K562 (cell line): ENCODE results near the gene UBXN1. TPM values are rescaled to one million over a fixed set of nuclear protein-coding genes. Genes with fewer than 3 reads are reported as not detected.

Experiments
- GATA2 ChIP-seq: sonication (generic); formaldehyde crosslinking; IDR thresholded peaks from 2 replicates; pipeline ENCODE4 v1.4.0; 2020; ENCODE audit warnings: mild to moderate bottlenecking, missing genetic modification reagents
- MTA3 ChIP-seq: fragments of 450-650 bp; formaldehyde crosslinking; IDR thresholded peaks from 2 replicates; pipeline ENCODE4 v1.6.1; 2017; ENCODE audit warnings: mild to moderate bottlenecking, borderline replicate concordance
- NCOA2 ChIP-seq, 2 experiments: fragments of 450-650 bp; IDR thresholded peaks; 2 replicates each; pipeline ENCODE4 v1.6.1; 2018; ENCODE audit warnings: mild to moderate bottlenecking in 2 of 2, moderate library complexity in 1 of 2; ENCODE audit not compliant: partially characterized antibody in 2 of 2
- POLR2AphosphoS5 ChIP-seq: IDR thresholded peaks from 2 replicates; pipeline ENCODE4 v1.6.1; 2011; ENCODE audit warnings: mild to moderate bottlenecking, low read depth, low read length, moderate library complexity; ENCODE audit not compliant: control insufficient read depth, insufficient read depth
- PRPF4 ChIP-seq: fragments of 200-400 bp; formaldehyde crosslinking; IDR thresholded peaks from one replicate; pipeline ENCODE4 v1.6.1; 2017; ENCODE audit warnings: low read length, low read depth, mild to moderate bottlenecking; ENCODE audit not compliant: insufficient read depth, poor library complexity, severe bottlenecking
- PURB ChIP-seq: sonication (generic); formaldehyde crosslinking; IDR thresholded peaks from 2 replicates; pipeline ENCODE4 v1.9.0; 2021; ENCODE audit warnings: low read depth, mild to moderate bottlenecking, missing genetic modification reagents
- SETDB1 ChIP-seq: IDR thresholded peaks from one replicate; pipeline ENCODE4 v1.6.1; 2012; ENCODE audit warnings: low read length, control low read depth, inconsistent platforms
- TAF9B ChIP-seq: fragments of 450-650 bp; IDR thresholded peaks from 2 replicates; pipeline ENCODE4 v1.6.1; 2018; ENCODE audit warnings: mild to moderate bottlenecking; ENCODE audit not compliant: partially characterized antibody
- ZNF316 ChIP-seq: fragments of 450-650 bp; IDR thresholded peaks from 2 replicates; pipeline ENCODE4 v1.6.1; 2016
- ZNF436 ChIP-seq: fragments of 250-450, 450-650 bp; sonication (Bioruptor Pico); formaldehyde crosslinking; IDR thresholded peaks from 2 replicates; pipeline ENCODE4 v1.7.0; 2020; ENCODE audit warnings: mild to moderate bottlenecking
- ZNF444 ChIP-seq: fragments of 250-450 bp; sonication (Bioruptor Pico); IDR thresholded peaks from 2 replicates; pipeline ENCODE4 v1.4.0; 2020; ENCODE audit warnings: mild to moderate bottlenecking, moderate library complexity
- polyA plus RNA-seq, 8 experiments: library from polyadenylated mRNA; depleted of rRNA in 4 of 8; stranded (reverse) in 5 of 8; unstranded in 3 of 8; fragments of >200 nt; fragmentation: Nextera tagmentation in 2 of 8; fragmentation: Illumina TruSeq in 1 of 8; extraction: Ambion mirVana in 2 of 8; extraction: Trizol in 1 of 8; gene quantifications; 2 replicates each; pipeline versions ENCODE4 v1.2.1 to v1.2.3, GENCODE V29; 2011 to 2014; ENCODE audit warnings: inconsistent platforms in 1 of 8, missing spikeins in 1 of 8
- total RNA-seq, 7 experiments: library from RNA; depleted of rRNA in 6 of 7; stranded (reverse); fragments of >200 nt in 6 of 7; fragmentation: Illumina TruSeq in 2 of 7; extraction: Trizol in 2 of 7; gene quantifications; 2 replicates each; pipeline versions ENCODE4 v1.2.1 to v1.2.3, GENCODE V29; 2011 to 2021; ENCODE audit warnings: low replicate concordance in 1 of 7
- TF ChIP-seq, protein P1 (sequence below): sonication (generic); formaldehyde crosslinking; IDR thresholded peaks from 2 replicates; pipeline ENCODE4 v1.8.1; 2023; ENCODE audit warnings: missing genetic modification reagents, mild to moderate bottlenecking, borderline replicate concordance
- TF ChIP-seq, protein P2 (sequence below): fragments of 450-650 bp; formaldehyde crosslinking; conservative IDR thresholded peaks from 2 replicates; pipeline ENCODE4 v1.4.0; 2022; ENCODE audit warnings: mild to moderate bottlenecking, missing genetic modification characterization
- TF ChIP-seq, protein P3 (sequence below), 3 experiments: fragments of 200-800 bp in 1 of 3; fragments of 250-450 bp in 1 of 3; fragments of 450-650 bp in 1 of 3; sonication (Bioruptor Pico) in 1 of 3; sonication (Bioruptor generic) in 1 of 3; formaldehyde crosslinking in 1 of 3; IDR thresholded peaks; 2 replicates each; pipeline versions ENCODE4 v1.6.1 to v1.8.0; 2016 to 2022; ENCODE audit warnings: mild to moderate bottlenecking in 2 of 3, missing genetic modification characterization in 2 of 3, missing compliant biosample characterization in 1 of 3, moderate library complexity in 1 of 3
- TF ChIP-seq, protein P4 (sequence below): fragments of 450-650 bp; formaldehyde crosslinking; IDR thresholded peaks from 2 replicates; pipeline ENCODE4 v1.4.0; 2020; ENCODE audit warnings: mild to moderate bottlenecking, mixed read lengths

The UBXN1 gene
- total and polyA plus RNA-seq, 9 of the 15 experiments (the other 6 are each of a cell fraction or from before 2014, with no cell fraction given), result 4.8 to 263 (median 99.7) TPM

DNA sequence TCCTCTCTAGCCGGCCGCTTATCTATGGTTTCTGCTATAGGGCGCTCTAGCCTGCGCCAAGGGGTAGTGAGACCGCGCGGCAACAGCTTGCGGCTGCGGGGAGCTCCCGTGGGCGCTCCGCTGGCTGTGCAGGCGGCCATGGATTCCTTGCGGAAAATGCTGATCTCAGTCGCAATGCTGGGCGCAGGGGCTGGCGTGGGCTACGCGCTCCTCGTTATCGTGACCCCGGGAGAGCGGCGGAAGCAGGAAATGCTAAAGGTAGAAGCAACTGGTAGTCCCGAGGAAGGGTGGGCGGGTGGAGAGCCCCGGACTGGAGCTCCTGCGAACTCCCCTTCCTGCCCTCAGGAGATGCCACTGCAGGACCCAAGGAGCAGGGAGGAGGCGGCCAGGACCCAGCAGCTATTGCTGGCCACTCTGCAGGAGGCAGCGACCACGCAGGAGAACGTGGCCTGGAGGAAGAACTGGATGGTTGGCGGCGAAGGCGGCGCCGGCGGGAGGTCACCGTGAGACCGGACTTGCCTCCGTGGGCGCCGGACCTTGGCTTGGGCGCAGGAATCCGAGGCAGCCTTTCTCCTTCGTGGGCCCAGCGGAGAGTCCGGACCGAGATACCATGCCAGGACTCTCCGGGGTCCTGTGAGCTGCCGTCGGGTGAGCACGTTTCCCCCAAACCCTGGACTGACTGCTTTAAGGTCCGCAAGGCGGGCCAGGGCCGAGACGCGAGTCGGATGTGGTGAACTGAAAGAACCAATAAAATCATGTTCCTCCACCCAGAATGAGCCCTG lies 7.1 kb downstream of the UBXN1 start, which contains the start of the genes LBHD1 and UQCC3 (continued):
- TF ChIP-seq, protein P1, sequence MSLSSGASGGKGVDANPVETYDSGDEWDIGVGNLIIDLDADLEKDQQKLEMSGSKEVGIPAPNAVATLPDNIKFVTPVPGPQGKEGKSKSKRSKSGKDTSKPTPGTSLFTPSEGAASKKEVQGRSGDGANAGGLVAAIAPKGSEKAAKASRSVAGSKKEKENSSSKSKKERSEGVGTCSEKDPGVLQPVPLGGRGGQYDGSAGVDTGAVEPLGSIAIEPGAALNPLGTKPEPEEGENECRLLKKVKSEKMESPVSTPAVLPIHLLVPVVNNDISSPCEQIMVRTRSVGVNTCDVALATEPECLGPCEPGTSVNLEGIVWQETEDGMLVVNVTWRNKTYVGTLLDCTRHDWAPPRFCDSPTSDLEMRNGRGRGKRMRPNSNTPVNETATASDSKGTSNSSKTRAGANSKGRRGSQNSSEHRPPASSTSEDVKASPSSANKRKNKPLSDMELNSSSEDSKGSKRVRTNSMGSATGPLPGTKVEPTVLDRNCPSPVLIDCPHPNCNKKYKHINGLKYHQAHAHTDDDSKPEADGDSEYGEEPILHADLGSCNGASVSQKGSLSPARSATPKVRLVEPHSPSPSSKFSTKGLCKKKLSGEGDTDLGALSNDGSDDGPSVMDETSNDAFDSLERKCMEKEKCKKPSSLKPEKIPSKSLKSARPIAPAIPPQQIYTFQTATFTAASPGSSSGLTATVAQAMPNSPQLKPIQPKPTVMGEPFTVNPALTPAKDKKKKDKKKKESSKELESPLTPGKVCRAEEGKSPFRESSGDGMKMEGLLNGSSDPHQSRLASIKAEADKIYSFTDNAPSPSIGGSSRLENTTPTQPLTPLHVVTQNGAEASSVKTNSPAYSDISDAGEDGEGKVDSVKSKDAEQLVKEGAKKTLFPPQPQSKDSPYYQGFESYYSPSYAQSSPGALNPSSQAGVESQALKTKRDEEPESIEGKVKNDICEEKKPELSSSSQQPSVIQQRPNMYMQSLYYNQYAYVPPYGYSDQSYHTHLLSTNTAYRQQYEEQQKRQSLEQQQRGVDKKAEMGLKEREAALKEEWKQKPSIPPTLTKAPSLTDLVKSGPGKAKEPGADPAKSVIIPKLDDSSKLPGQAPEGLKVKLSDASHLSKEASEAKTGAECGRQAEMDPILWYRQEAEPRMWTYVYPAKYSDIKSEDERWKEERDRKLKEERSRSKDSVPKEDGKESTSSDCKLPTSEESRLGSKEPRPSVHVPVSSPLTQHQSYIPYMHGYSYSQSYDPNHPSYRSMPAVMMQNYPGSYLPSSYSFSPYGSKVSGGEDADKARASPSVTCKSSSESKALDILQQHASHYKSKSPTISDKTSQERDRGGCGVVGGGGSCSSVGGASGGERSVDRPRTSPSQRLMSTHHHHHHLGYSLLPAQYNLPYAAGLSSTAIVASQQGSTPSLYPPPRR (CRISPR knock-in tag), result no peak
- TF ChIP-seq ZNF316 (0 out of 2 replicates have a peak, but pooled peaks have one; percentile 42), ZNF436 (CRISPR knock-in tag) (no peak), GATA2 (CRISPR knock-in tag) (no peak), POLR2AphosphoS5 (peak; percentile 79), PRPF4 (no peak), PURB (CRISPR knock-in tag) (no peak), ZNF444 (CRISPR knock-in tag) (no peak), NCOA2 (IDR thresholded peaks at IDR 0.05; ENCODE audit: partially characterized antibody in 2 of 2) (no peak), MTA3 (peak; percentile 88), TAF9B (peak; percentile 83), SETDB1 (no peak)
- TF ChIP-seq, protein P2, sequence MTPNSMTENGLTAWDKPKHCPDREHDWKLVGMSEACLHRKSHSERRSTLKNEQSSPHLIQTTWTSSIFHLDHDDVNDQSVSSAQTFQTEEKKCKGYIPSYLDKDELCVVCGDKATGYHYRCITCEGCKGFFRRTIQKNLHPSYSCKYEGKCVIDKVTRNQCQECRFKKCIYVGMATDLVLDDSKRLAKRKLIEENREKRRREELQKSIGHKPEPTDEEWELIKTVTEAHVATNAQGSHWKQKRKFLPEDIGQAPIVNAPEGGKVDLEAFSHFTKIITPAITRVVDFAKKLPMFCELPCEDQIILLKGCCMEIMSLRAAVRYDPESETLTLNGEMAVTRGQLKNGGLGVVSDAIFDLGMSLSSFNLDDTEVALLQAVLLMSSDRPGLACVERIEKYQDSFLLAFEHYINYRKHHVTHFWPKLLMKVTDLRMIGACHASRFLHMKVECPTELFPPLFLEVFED (CRISPR knock-in tag), result no peak
- TF ChIP-seq, protein P3, sequence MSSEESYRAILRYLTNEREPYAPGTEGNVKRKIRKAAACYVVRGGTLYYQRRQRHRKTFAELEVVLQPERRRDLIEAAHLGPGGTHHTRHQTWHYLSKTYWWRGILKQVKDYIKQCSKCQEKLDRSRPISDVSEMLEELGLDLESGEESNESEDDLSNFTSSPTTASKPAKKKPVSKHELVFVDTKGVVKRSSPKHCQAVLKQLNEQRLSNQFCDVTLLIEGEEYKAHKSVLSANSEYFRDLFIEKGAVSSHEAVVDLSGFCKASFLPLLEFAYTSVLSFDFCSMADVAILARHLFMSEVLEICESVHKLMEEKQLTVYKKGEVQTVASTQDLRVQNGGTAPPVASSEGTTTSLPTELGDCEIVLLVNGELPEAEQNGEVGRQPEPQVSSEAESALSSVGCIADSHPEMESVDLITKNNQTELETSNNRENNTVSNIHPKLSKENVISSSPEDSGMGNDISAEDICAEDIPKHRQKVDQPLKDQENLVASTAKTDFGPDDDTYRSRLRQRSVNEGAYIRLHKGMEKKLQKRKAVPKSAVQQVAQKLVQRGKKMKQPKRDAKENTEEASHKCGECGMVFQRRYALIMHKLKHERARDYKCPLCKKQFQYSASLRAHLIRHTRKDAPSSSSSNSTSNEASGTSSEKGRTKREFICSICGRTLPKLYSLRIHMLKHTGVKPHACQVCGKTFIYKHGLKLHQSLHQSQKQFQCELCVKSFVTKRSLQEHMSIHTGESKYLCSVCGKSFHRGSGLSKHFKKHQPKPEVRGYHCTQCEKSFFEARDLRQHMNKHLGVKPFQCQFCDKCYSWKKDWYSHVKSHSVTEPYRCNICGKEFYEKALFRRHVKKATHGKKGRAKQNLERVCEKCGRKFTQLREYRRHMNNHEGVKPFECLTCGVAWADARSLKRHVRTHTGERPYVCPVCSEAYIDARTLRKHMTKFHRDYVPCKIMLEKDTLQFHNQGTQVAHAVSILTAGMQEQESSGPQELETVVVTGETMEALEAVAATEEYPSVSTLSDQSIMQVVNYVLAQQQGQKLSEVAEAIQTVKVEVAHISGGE (CRISPR knock-in tag; IDR thresholded peaks at IDR 0.05), result peak in 1 of 3 experiments; percentile 77; a peak in 2 of 6 replicates
- TF ChIP-seq, protein P4, sequence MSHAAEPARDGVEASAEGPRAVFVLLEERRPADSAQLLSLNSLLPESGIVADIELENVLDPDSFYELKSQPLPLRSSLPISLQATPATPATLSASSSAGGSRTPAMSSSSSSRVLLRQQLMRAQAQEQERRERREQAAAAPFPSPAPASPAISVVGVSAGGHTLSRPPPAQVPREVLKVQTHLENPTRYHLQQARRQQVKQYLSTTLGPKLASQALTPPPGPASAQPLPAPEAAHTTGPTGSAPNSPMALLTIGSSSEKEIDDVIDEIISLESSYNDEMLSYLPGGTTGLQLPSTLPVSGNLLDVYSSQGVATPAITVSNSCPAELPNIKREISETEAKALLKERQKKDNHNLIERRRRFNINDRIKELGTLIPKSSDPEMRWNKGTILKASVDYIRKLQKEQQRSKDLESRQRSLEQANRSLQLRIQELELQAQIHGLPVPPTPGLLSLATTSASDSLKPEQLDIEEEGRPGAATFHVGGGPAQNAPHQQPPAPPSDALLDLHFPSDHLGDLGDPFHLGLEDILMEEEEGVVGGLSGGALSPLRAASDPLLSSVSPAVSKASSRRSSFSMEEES (CRISPR knock-in tag), result no peak
